SU-DHL-6 (cell line): ENCODE data around the gene MARCHF10.

Experiments used
- H2AFZ ChIP-seq: fragments of 200-600 bp; sonication (generic); 2 replicates; pipeline ENCODE4 v1.6.1; 2014; ENCODE audit warnings: low read depth, mild to moderate bottlenecking, moderate library complexity, mixed read lengths, antibody characterized with exemption, low read length; ENCODE audit not compliant: severe bottlenecking
- H3F3A ChIP-seq: fragments of 200-600 bp; shearing (Covaris generic); 2 replicates; pipeline ENCODE4 v1.6.0; 2016; ENCODE audit warnings: antibody characterized with exemption, mild to moderate bottlenecking; ENCODE audit not compliant: insufficient read depth
- H3K27ac ChIP-seq: fragments of 200-600 bp; sonication (generic); 2 replicates; pipeline ENCODE4 v1.5.1; 2016; ENCODE audit warnings: low read depth, mild to moderate bottlenecking, low read length, moderate library complexity, mixed read lengths
- H3K27me3 ChIP-seq: fragments of 200-600 bp; sonication (generic), shearing (Covaris generic); 2 replicates; pipeline ENCODE4 v1.6.0; 2014; ENCODE audit warnings: mild to moderate bottlenecking, low read length
- H3K36me3 ChIP-seq: fragments of 200-600 bp; sonication (generic); 2 replicates; pipeline ENCODE4 v1.6.1; 2014; ENCODE audit warnings: mild to moderate bottlenecking, low read length, mixed read lengths
- H3K4me2 ChIP-seq: fragments of 300-600, 200-600 bp; shearing (Covaris generic), sonication (generic); 2 replicates; pipeline ENCODE4 v1.6.0; 2014; ENCODE audit warnings: low read length, low read depth, mild to moderate bottlenecking; ENCODE audit not compliant: poor library complexity, severe bottlenecking
- H3K4me3 ChIP-seq: fragments of 200-600 bp; sonication (generic); 2 replicates; pipeline ENCODE4 v1.5.1; 2014; ENCODE audit warnings: antibody characterized with exemption, low read length, mild to moderate bottlenecking, mixed read lengths; ENCODE audit not compliant: insufficient read depth, poor library complexity, severe bottlenecking
- H3K79me2 ChIP-seq: fragments of 200-600 bp; sonication (generic); 2 replicates; pipeline ENCODE4 v1.6.1; 2014; ENCODE audit warnings: mild to moderate bottlenecking, low read length, moderate library complexity; ENCODE audit not compliant: insufficient read depth
- H3K9ac ChIP-seq: fragments of 200-600 bp; sonication (generic); 2 replicates; pipeline ENCODE4 v1.7.0; 2014; ENCODE audit warnings: mild to moderate bottlenecking, low read length
- H3K9me2 ChIP-seq: fragments of 200-600 bp; sonication (generic); replicated peaks from 2 replicates; pipeline ENCODE4 v1.6.1; 2014; ENCODE audit warnings: low read length; ENCODE audit not compliant: insufficient read depth
- H3K9me3 ChIP-seq: fragments of 200-600 bp; sonication (generic); 2 replicates; pipeline ENCODE4 v1.6.1; 2014; ENCODE audit warnings: low read length, mixed read lengths; ENCODE audit not compliant: insufficient read depth
- H4K20me1 ChIP-seq: fragments of 200-600 bp; sonication (generic); 2 replicates; pipeline ENCODE4 v1.6.1; 2014; ENCODE audit warnings: low read depth, mild to moderate bottlenecking, antibody characterized with exemption, low read length, moderate library complexity, mixed read lengths
- EZH2phosphoT487 ChIP-seq: fragments of 200-600 bp; sonication (generic), shearing (Covaris generic); conservative IDR thresholded peaks from 2 replicates; pipeline ENCODE4 v1.6.1; 2018; ENCODE audit warnings: mild to moderate bottlenecking, antibody characterized with exemption, low read length, moderate library complexity, mixed read lengths
- TF ChIP-seq, protein P1 (sequence below): fragments of 200-600 bp; sonication (generic); IDR thresholded peaks from one replicate; pipeline ENCODE4 v1.5.1; 2017; ENCODE audit warnings: antibody characterized with exemption, mild to moderate bottlenecking, low read length, moderate library complexity; ENCODE audit not compliant: insufficient read depth, poor library complexity, severe bottlenecking

Gene MARCHF10

DNA sequence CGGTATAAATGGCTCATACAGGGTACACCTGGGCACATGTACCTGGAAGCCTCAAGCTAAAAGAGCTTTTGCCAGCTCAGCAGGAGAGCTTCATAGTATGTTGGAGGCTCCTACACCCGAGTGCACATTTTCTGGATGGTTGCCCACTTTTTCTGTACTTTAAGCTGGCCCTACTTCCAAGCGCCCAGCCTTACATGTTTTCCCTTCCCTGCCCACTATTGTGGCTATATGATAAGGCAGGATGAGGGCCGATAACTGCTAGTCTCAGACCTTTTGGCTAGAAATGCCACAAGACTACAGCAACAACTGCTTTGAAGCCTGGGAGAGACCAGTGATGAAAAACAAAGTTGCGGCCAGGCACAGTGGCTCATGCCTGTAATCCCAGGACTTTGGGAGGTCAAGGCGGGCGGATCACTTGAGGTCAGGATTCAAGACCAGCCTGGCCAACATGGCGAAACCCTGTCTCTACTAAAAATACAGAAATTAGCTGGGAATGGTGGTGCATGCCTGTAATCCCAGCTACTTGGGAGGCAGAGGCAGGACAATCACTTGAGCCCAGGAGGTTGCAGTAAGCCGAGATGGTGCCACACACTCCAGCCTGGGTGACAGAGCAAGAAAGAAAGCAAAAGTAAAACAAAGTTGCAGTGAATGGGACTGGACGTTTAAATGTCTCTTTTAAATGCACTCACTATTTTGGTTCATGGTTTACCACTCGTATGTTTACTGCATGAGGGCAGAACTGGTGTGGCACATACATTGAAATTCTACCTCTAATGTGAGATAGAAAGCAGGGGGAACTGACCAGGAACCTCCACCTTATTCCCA, 14.2 kb upstream of the MARCHF10 start:
- Histone ChIP-seq H3K9me2 (no peaks in the 10 kb centered on the region), H3K9ac (no peak overlapping the region), H3K27ac (no peak overlapping the region), H4K20me1 (no peaks in the 10 kb centered on the region), H3K79me2 (no peaks in the 10 kb centered on the region), H2AFZ (no peak overlapping the region), H3F3A (no peaks in the 10 kb centered on the region), H3K4me3 (no peak overlapping the region), H3K9me3 (no peaks in the 10 kb centered on the region), H3K4me2 (no peak overlapping the region), H3K36me3 (no peaks in the 10 kb centered on the region), H3K27me3 (no peaks in the 10 kb centered on the region)
- no peak for TF ChIP-seq EZH2phosphoT487
- TF ChIP-seq, protein P1, sequence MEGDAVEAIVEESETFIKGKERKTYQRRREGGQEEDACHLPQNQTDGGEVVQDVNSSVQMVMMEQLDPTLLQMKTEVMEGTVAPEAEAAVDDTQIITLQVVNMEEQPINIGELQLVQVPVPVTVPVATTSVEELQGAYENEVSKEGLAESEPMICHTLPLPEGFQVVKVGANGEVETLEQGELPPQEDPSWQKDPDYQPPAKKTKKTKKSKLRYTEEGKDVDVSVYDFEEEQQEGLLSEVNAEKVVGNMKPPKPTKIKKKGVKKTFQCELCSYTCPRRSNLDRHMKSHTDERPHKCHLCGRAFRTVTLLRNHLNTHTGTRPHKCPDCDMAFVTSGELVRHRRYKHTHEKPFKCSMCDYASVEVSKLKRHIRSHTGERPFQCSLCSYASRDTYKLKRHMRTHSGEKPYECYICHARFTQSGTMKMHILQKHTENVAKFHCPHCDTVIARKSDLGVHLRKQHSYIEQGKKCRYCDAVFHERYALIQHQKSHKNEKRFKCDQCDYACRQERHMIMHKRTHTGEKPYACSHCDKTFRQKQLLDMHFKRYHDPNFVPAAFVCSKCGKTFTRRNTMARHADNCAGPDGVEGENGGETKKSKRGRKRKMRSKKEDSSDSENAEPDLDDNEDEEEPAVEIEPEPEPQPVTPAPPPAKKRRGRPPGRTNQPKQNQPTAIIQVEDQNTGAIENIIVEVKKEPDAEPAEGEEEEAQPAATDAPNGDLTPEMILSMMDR, result no peak

DNA sequence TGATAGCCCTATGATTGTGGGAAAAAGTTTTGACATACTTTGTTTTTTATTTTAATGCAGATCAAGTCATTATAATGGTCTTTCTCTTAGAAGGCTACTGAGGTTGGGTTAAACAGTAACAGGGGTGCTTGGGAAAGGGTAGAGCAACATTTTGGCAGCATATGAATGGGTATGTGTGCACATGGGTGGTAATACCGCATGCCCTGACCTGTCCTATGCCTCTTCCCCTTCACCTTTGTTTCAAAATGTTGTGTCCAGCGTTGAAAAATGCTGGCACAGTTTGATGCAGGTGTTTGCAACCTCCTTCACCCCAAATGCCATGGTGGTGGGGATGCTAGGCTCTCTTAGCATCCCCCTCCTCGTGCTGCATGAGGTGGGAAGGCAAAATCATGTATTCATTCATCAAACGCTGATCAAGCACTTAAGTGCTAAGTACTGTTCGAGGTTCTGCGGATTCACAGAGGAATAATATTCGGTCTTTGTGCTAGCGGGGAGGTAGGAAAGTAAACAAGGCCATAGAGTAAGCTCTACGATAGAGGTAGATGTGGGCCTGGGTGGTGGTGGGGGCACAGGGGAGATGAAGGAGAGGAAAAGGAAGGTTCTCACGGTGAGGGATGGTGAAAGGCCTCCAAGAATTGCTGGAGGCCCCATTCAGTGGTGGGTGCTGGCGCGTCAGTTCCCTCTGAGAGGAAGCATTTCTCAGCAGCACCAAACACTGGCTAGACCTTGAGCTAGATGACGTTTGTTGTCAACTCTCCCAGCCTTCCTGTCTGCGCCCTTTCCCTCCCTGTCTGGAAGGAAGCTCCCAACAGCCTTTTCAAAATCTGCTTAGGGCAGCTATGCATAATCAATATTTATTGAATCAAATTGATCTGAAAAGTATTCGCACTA, 13.3 kb upstream of the MARCHF10 start:
- Histone ChIP-seq H4K20me1 (no peaks in the 10 kb centered on the region), H3K4me3 (no peak overlapping the region), H3K27me3 (no peaks in the 10 kb centered on the region), H3K9ac (no peak overlapping the region), H3K9me3 (no peaks in the 10 kb centered on the region), H3K79me2 (no peaks in the 10 kb centered on the region), H3K4me2 (no peak overlapping the region), H3F3A (no peaks in the 10 kb centered on the region), H2AFZ (no peak overlapping the region), H3K27ac (no peak overlapping the region), H3K36me3 (no peaks in the 10 kb centered on the region), H3K9me2 (no peaks in the 10 kb centered on the region)
- no peak for TF ChIP-seq EZH2phosphoT487
- TF ChIP-seq, protein P1, result no peak

DNA sequence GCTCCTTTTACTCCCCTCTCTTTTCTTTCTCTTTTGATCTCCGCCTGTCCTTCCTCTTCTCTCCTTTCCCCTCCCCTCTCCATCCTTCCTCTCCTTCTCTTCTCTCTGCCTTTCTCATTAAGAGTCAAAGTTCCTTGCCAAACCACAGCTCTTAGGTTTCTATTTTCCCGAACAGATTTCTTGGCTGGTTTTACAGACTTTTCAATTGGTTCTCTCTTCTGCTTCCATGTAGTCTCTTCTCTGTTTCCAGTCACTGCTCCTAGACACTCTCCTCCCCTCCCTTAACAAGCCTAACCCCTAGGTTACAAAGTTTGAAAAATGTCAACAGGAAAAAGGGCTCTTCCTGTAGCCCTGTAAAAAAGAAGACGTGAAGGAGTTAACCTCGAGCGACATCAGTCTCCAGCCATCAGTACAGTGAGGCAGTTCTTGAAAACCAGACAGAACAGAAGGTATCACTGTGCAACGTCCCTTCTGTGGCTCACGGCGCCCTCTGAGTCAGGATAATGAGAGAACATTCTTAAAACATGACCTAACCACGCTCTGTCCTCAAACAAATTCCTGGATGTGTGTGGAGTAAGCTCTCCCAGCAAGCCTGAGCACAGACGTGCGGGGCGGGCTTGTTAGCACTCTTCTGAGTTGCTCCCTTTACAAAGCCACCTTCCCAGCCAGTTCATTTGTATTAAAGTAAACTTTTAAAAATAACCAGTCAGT, 11.6 kb upstream of the MARCHF10 start:
- Histone ChIP-seq H3K9ac (no peak overlapping the region), H3K36me3 (no peaks in the 10 kb centered on the region), H3F3A (no peaks in the 10 kb centered on the region), H3K27me3 (no peaks in the 10 kb centered on the region), H3K4me2 (no peak overlapping the region), H3K4me3 (no peak overlapping the region), H4K20me1 (no peaks in the 10 kb centered on the region), H3K9me3 (no peaks in the 10 kb centered on the region), H3K9me2 (no peaks in the 10 kb centered on the region), H2AFZ (no peak overlapping the region), H3K79me2 (no peaks in the 10 kb centered on the region), H3K27ac (no peak overlapping the region)
- TF ChIP-seq, protein P1, result no peak
- TF ChIP-seq EZH2phosphoT487, result no peak
